Sigmoid colon (tissue), 4 donors: ENCODE data around the gene RSPH9.

Experiments
- EP300 ChIP-seq, 4 donors: sonication (generic); formaldehyde crosslinking; IDR thresholded peaks; one replicate each; pipeline ENCODE4 v1.6.1; 2017; ENCODE audit warnings: antibody characterized with exemption in 4 of 4
- POLR2A ChIP-seq, 2 donors: fragments of 450-650 bp; IDR thresholded peaks; one replicate each; pipeline ENCODE4 v1.6.1; 2016; ENCODE audit warnings: antibody characterized with exemption in 2 of 2, mild to moderate bottlenecking in 2 of 2, moderate library complexity in 2 of 2
- TF ChIP-seq, protein P1 (sequence below), 4 experiments: fragments of 450-650 bp in 3 of 4; fragments of 200-600 bp in 1 of 4; IDR thresholded peaks; one replicate each; pipeline ENCODE4 v1.5.1; 2016 to 2019; ENCODE audit warnings: antibody characterized with exemption in 4 of 4, mild to moderate bottlenecking in 3 of 4, moderate library complexity in 2 of 4

GRCh38 chr6:43702171-43702533, 57.3 kb downstream of the RSPH9 start:
- TF ChIP-seq, protein P1, sequence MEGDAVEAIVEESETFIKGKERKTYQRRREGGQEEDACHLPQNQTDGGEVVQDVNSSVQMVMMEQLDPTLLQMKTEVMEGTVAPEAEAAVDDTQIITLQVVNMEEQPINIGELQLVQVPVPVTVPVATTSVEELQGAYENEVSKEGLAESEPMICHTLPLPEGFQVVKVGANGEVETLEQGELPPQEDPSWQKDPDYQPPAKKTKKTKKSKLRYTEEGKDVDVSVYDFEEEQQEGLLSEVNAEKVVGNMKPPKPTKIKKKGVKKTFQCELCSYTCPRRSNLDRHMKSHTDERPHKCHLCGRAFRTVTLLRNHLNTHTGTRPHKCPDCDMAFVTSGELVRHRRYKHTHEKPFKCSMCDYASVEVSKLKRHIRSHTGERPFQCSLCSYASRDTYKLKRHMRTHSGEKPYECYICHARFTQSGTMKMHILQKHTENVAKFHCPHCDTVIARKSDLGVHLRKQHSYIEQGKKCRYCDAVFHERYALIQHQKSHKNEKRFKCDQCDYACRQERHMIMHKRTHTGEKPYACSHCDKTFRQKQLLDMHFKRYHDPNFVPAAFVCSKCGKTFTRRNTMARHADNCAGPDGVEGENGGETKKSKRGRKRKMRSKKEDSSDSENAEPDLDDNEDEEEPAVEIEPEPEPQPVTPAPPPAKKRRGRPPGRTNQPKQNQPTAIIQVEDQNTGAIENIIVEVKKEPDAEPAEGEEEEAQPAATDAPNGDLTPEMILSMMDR (IDR thresholded peaks at IDR 0.05), result no peak
- TF ChIP-seq POLR2A (IDR thresholded peaks at IDR 0.05) (no peak), EP300 (IDR thresholded peaks at IDR 0.05) (no peak)
